GM23338 (cell line): ENCODE measurements around the gene MYL4.

Experiments used
- CREB1 ChIP-seq: fragments of 250-450 bp; sonication (Bioruptor Pico); IDR thresholded peaks from 2 replicates; pipeline ENCODE4 v1.5.0; 2020; ENCODE audit warnings: low read depth, mild to moderate bottlenecking, moderate library complexity
- CTCF ChIP-seq, 2 experiments: fragments of 200-600 bp in 1 of 2; sonication (generic) in 1 of 2; conservative IDR thresholded peaks; 2 replicates each; pipeline versions ENCODE4 v1.5.1 to v1.6.1; 2016 to 2017; ENCODE audit warnings: antibody characterized with exemption in 2 of 2, low read depth in 2 of 2, mild to moderate bottlenecking in 2 of 2, moderate library complexity in 1 of 2
- EZH2 ChIP-seq: fragments of 200-600 bp; sonication (generic); IDR thresholded peaks from one replicate; pipeline ENCODE4 v1.8.0; 2017; ENCODE audit warnings: antibody characterized with exemption, mild to moderate bottlenecking, low read depth; ENCODE audit not compliant: unreplicated experiment
- EZH2phosphoT487 ChIP-seq: fragments of 200-600 bp; sonication (generic); IDR thresholded peaks from one replicate; pipeline ENCODE4 v1.8.1; 2018; ENCODE audit warnings: antibody characterized with exemption; ENCODE audit not compliant: unreplicated experiment
- POLR2AphosphoS5 ChIP-seq: IDR thresholded peaks from 2 replicates; pipeline ENCODE4 v1.6.1; 2016; ENCODE audit warnings: antibody characterized with exemption, low read depth
- ZNF331 ChIP-seq: fragments of 250-450 bp; sonication (Bioruptor Pico); IDR thresholded peaks from 2 replicates; pipeline ENCODE4 v1.5.0; 2020; ENCODE audit warnings: low read depth, mild to moderate bottlenecking, moderate library complexity
- TF ChIP-seq, protein P1 (sequence below): IDR thresholded peaks from one replicate; pipeline ENCODE4 v1.6.1; 2018; ENCODE audit warnings: antibody characterized with exemption; ENCODE audit not compliant: unreplicated experiment

- no peak for TF ChIP-seq POLR2AphosphoS5
- no peak for TF ChIP-seq CTCF (conservative IDR thresholded peaks at IDR 0.05; ENCODE audit: low read depth in 2 of 2)
- no peak for TF ChIP-seq EZH2phosphoT487
- TF ChIP-seq EZH2: no peak
- TF ChIP-seq, protein P1, sequence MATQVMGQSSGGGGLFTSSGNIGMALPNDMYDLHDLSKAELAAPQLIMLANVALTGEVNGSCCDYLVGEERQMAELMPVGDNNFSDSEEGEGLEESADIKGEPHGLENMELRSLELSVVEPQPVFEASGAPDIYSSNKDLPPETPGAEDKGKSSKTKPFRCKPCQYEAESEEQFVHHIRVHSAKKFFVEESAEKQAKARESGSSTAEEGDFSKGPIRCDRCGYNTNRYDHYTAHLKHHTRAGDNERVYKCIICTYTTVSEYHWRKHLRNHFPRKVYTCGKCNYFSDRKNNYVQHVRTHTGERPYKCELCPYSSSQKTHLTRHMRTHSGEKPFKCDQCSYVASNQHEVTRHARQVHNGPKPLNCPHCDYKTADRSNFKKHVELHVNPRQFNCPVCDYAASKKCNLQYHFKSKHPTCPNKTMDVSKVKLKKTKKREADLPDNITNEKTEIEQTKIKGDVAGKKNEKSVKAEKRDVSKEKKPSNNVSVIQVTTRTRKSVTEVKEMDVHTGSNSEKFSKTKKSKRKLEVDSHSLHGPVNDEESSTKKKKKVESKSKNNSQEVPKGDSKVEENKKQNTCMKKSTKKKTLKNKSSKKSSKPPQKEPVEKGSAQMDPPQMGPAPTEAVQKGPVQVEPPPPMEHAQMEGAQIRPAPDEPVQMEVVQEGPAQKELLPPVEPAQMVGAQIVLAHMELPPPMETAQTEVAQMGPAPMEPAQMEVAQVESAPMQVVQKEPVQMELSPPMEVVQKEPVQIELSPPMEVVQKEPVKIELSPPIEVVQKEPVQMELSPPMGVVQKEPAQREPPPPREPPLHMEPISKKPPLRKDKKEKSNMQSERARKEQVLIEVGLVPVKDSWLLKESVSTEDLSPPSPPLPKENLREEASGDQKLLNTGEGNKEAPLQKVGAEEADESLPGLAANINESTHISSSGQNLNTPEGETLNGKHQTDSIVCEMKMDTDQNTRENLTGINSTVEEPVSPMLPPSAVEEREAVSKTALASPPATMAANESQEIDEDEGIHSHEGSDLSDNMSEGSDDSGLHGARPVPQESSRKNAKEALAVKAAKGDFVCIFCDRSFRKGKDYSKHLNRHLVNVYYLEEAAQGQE: no peak
- TF ChIP-seq CREB1: no peak
- TF ChIP-seq ZNF331 (CRISPR knock-in tag): no peak
Observed at GRCh38 chr17:47176389-47176826, 32.7 kb upstream of the MYL4 start.
